HG02973 (cell line): ENCODE measurements around the gene MEIS2.

Source experiments
- ATAC-seq: cut with Tn5 transposase; IDR thresholded peaks from one replicate; pipeline ENCODE4 v1.9.1; 2021; ENCODE audit warnings: moderate library complexity; ENCODE audit not compliant: unreplicated experiment

Gene MEIS2

DNA sequence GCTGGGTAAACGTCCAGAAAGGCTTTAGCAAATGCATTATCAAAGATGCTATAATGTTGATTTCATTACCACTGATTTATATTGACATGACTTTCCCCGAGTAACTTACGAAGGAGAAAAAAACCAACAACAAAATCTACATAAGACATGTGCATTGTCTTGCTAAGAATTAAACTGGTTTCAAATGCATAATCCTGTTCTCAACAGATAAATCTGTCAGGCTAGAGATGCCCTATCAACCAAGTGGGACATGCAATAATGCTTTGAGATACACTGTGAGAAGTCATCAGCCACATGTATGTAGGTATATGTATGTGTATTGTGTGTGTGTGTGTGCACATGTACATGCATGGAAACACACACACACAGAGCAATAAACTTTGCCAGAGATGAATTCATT is 195.6 kb downstream of the MEIS2 start:
- ATAC-seq, result no peak

DNA sequence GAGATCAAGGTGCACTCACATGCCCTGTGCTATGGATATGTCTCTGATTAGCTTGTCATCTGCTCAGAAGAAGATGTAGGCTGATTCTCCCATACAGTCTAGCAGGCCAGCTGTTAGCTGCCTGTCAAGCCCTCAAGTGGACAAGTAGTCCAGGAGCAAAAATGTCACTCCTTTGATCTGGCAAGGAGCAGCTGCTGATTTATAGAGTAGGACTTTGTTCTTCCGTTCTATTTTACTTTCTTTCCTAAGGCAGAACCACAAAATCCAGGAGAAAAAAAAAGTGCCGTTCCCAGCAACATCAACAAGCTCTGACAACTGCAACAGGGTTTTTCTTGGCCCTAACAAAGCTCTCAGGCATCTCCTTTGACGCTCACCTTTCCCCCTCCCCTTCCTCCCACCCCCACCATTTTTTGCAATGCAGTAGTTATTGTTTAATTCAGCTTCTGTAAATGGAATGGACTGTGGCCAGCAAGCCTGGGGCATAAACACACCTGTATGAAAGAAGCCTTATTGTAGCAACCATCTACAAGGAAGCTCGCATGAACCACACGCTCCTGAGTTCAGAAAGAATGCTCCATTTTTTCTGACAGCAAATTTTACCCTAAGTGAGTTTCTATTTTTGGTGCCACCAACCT is 196.3 kb downstream of the MEIS2 start:
- no peak for ATAC-seq

DNA sequence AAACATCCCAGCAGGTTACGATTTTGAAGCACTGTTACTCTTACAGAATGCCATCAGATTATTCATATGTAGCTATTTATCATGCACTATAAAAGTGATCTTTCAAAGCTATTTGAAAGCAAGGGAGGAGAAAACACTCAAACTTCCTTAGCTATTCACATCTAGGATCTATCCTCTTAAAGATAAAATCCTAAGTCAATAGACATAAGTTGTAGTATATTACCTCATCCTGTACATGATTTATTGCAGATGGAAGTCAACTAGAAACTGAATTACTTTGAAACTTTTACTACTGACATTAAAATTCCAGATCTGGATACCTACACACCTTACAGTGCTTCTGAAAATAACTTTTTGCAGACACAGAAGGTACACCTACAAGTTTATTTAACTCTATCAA is 197.2 kb downstream of the MEIS2 start:
- ATAC-seq, result no peak

- no peak for ATAC-seq
Measured at GRCh38 chr15:36901012-36901411, 199.3 kb downstream of the MEIS2 start.

- ATAC-seq, result no peak
Measured at GRCh38 chr15:36899696-36900095, 200.7 kb downstream of the MEIS2 start.

- ATAC-seq, result no peak
Measured at GRCh38 chr15:36898536-36899126, 201.7 kb downstream of the MEIS2 start.

GRCh38 chr15:36897834-36898233 is 202.5 kb downstream of the MEIS2 start:
- ATAC-seq, result no peak

- no peak for ATAC-seq
Measured at GRCh38 chr15:36896949-36897348, 203.4 kb downstream of the MEIS2 start.

- ATAC-seq, result no peak
Measured at GRCh38 chr15:36894075-36894474, 206.3 kb downstream of the MEIS2 start.

DNA sequence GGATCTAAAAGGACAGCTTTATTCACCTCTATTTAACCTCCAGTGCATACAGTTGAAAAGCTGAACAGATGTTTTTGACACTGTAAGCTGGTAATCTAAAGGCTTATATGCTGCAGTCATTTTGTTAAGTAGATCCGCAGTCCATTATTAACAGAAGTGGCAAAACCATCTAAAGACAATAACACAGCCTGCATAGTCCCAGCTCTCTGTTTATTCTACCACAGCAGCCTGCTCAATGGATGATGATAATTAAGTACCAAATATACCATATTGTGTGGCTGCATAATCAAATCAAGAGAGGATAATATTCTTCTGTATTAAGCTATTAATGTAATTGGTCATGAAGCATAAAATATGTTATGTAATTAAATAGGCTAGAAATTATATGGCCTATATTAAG is 207.1 kb downstream of the MEIS2 start:
- no peak for ATAC-seq

DNA sequence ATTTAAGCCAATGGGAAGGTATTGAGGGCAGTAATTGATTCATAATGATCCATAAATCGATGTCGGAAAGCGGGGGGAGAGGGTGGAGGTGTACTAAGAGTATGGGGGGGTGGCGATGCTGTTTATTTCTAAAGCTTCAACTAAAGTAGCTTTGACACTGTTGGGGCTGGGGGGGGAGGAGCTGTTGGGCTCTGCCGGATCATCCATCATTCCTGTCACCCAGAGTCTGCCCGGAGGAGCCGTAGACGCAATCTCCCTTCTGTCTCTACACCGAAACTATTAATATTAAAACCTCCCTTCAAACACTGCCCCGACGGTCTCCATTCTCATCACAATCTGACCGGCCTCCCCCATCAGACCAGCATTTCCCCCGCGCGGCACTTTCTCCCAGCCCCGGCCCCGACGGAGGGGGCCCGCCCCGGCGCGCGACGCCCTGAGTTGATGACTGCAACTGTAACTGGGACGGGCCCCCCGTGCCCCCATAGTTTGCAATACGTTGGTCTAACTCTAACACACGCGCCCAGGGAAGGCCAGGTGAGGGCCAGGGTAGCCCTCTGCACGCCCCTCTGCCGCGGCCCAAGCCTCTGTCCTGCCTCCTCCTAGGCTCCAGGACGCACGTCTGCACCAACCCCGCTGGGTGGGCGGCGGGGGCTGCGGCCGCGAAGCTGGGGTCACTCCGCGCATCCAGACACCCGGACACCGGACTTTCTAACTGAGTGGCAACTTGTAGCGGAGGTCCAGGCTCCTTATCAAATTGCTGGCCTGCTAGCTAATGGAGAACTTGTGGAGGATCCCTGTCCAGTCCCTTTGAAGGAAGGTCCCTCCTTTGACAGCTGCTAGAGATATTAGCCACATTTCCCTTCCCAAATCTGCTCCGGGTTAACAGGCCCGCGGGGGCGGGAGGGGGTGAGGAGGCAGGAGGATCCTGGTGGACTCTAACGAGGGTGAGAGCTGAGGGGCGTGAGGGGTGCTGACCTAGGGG is 212.0 kb downstream of the MEIS2 start:
- no peak for ATAC-seq

DNA sequence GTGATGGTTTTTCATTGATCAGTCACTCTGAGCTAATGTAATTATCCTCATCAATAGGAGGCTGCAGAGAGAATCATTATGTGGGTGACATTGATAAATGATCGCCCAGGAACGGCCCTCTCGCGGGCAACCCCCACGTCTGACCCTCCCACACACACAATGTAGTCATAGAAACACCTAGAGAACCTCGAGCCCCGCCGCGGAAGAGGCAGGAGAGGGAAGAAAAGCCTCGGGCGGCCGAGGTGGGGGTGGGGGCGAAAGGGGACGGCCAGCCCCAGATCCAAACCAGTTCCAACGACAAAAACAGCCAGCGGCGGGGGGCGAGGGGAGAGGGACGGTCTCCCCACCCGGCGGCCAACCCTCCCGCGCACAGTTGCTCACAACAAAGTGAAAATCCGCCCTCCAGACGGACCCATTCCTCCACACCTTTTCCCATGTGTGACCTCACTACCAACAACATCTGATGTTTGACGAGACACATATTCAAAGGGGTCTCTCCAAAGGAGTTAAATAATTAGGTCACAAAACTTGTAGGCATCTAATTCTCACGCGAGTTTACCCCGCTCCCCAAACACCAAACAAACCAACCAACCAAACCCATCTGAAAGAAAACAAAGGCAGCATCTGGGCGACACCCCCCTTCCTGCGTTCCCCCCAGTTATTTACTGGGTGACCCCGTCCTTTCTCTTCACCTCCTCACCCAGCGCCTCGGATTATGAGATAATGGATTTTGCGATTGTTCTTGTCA is 213.0 kb downstream of the MEIS2 start:
- no peak for ATAC-seq

DNA sequence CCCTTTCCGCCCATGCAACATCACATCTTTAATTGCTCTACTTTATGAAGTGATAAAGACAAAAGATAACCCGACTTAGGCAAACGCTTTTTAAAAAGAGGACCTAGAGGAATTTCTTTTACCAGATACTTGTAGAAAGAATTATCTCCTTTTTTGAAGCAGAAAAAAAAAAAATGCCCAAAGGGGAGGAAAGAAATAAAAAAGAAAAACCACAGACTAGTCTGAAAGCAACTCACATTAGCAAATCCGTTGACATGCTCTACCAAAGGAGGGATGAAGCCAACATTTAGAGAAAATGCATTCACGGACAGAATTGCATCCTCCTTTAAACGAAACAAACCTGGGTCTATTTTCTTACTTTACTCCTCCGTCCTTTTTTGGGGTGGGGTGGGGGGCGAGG is 213.6 kb downstream of the MEIS2 start:
- ATAC-seq, result no peak

- ATAC-seq, result no peak
Measured at GRCh38 chr15:36886191-36886590, 214.2 kb downstream of the MEIS2 start.

GRCh38 chr15:36885771-36886170 is 214.6 kb downstream of the MEIS2 start:
- no peak for ATAC-seq

DNA sequence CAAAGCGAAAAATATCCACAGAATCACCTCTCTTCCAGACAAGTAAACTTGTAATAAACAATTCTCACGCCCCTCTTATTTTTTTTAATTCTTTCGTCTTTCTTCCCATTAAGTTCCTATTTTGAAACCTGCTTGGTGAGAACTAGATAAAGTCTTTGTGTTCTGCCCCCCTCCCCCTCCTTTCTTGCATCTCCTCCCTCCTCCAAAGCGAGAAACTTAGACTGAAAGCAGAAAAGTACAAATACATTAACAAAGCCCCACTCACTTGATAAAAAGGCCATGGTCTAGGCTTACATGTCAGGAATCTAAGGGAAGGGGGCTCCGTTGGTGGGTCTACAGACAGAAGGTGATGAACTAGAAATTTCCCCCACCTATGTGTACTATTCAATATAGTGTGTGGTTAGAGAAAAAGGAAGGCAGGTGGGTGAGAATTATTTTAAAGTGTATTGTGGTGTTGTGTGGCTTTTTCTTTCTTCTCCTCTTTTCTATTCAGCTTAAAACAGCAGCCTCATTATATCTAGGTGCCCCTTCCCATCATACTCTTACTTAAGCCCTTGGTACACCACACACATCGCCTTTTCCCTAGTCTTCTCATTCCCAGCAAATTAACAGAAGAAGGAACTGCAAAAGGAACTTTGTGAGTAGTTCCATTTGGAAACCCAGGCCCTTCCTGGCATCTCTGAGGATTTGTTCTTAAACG is 215.3 kb downstream of the MEIS2 start:
- no peak for ATAC-seq

- no peak for ATAC-seq
Measured at GRCh38 chr15:36884518-36884875, 215.9 kb downstream of the MEIS2 start.

- peak; percentile 80 for ATAC-seq
Measured at GRCh38 chr15:36883713-36884517, 216.4 kb downstream of the MEIS2 start.

DNA sequence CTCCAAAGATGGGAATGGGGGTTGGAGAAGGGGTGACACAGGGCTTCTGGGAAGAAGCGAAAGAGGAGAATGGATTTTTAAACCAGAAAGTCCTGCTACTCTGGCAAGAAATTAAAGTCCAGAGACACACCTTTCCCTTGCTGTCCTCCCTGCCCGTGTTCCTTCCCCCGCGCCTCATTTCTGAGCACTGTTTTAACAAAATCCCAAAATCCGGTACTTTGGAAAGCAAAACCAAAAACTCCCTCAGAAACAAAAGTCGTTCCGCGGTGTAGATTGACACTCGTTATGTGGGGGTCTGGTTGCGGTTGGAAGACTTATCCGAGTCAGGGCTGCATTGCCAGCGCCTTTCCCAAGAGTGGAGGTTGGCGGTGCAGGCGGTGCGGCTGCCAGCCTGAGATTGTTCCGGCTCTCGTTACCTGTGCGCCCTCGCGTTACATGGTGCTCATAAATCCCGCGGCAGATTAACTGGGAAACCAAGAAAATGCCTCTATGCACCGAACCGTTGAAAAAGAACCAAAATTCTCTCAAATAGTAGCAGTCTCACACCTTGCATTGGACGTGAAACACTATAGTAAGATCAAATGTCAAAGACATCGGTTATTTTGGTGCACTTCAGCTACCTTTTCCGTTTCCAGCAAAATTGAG is 217.7 kb downstream of the MEIS2 start:
- ATAC-seq, result no peak
